ENCODE measurements around the gene CAMK2B.

Gene CAMK2B

GRCh38 chr7:44326261-44327125 lies 1.1 kb upstream of the CAMK2B start:
- no peak for DNase-seq (ENCODE audit: low spot score)

GRCh38 chr7:44325811-44326241 lies 432 bp upstream of the CAMK2B start:
- DNase-seq (ENCODE audit: low spot score), result no peak
- in situ Hi-C loops (cut with MboI; ENCODE audit: low sequenced_read_pairs, unreplicated experiment), result no loop called here
- no peak for TF ChIP-seq CTCF (IDR thresholded peaks at IDR 0.05; ENCODE audit: borderline replicate concordance, control extremely low read depth, extremely low read depth, insufficient read depth, missing control alignments)

More at GRCh38 chr7:44326261-44327125, 1.1 kb upstream of the CAMK2B start:
- TF ChIP-seq CTCF (IDR thresholded peaks at IDR 0.05; ENCODE audit: borderline replicate concordance, control extremely low read depth, extremely low read depth, insufficient read depth, missing control alignments), result no peak
- in situ Hi-C loops (cut with MboI; ENCODE audit: low sequenced_read_pairs, unreplicated experiment), result no loop called here

- in situ Hi-C loops (cut with MboI; ENCODE audit: low sequenced_read_pairs, unreplicated experiment), result no loop called here
- no peak for TF ChIP-seq CTCF (IDR thresholded peaks at IDR 0.05; ENCODE audit: borderline replicate concordance, control extremely low read depth, extremely low read depth, insufficient read depth, missing control alignments)
- no peak for DNase-seq (ENCODE audit: low spot score)
These were observed 753 bp downstream of the CAMK2B start for GRCh38 chr7:44324481-44325200.

GRCh38 chr7:44324204-44324480 lies 1.3 kb downstream of the CAMK2B start:
- in situ Hi-C loops (cut with MboI; ENCODE audit: low sequenced_read_pairs, unreplicated experiment), result no loop called here
- no peak for TF ChIP-seq CTCF (IDR thresholded peaks at IDR 0.05; ENCODE audit: borderline replicate concordance, control extremely low read depth, extremely low read depth, insufficient read depth, missing control alignments)
- no peak for DNase-seq (ENCODE audit: low spot score)

- no peak for DNase-seq (ENCODE audit: low spot score)
- no peak for TF ChIP-seq CTCF (IDR thresholded peaks at IDR 0.05; ENCODE audit: borderline replicate concordance, control extremely low read depth, extremely low read depth, insufficient read depth, missing control alignments)
- in situ Hi-C loops (cut with MboI; ENCODE audit: low sequenced_read_pairs, unreplicated experiment), result no loop called here
These were observed 1.8 kb downstream of the CAMK2B start for GRCh38 chr7:44323381-44324203.

GRCh38 chr7:44322631-44323363 lies 2.6 kb downstream of the CAMK2B start:
- no peak for DNase-seq (ENCODE audit: low spot score)
- TF ChIP-seq CTCF (IDR thresholded peaks at IDR 0.05; ENCODE audit: borderline replicate concordance, control extremely low read depth, extremely low read depth, insufficient read depth, missing control alignments), result no peak
- in situ Hi-C loops (cut with MboI; ENCODE audit: low sequenced_read_pairs, unreplicated experiment), result no loop called here
